ENCODE results near the gene CETN3.

The CETN3 gene

DNA sequence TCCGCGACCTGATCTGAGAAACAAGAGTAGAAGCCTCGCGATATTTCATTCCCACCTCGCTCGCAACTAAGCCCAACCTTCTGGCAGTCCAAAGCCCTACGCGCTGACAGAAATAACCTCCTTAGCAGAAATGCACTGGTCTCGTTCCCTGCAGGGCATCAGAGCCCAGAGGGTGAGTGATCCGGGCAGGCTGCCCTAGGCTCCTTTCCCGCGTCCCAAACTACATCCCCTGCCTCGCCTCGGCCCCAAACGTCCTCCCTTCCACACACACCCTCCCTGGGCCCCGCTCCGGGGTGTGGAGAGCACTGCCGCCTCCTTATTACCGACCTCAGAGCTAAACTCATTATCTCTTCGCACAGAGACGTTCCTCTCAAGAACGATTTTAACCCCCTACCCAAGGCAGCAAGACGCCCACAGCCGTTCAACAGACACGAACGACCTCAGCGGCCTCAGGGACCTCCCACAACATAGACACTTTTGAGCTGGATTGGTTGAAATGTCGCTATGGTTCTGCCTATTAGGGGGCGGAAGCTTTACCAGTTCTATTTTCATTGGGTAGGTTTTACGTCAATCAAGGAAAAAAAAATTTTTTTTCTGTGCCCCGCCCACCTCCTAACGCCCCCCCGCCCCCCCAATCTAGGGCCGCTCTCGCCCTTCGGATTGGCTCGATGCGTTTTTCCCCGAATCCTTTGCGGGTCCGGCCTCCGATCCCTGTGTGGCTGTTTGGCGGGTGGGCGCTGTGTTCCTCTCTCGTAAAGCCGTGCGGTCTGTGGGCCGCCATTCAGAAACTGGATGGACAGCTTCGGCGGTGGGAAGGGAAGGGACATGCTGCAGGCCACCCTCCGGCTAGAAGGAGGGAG, at the start of gene CETN3:
TSS of gene CETN3 (minus strand) at position 439 of the 860 bp plus-strand sequence. CDS start at position 344, 95 bp downstream.
- DNase-seq (ENCODE audit: low read depth, low spot score): peak; percentile 85
- ChIA-PET CTCF (interaction anchor here (0.8 to 1.8 kb wide), 9 partner anchors 8 to 1682 kb away, joined by 3 to 8 read pairs (median 4); no protein-coding TSS in a partner anchor), POLR2A (interaction anchor here (0.6 to 1.6 kb wide), 7 partner anchors 9 to 1724 kb away, joined by 3 to 7 read pairs (median 4); partner anchors contain the start of genes MBLAC2 and POLR3G)
- TF ChIP-seq, protein P1, sequence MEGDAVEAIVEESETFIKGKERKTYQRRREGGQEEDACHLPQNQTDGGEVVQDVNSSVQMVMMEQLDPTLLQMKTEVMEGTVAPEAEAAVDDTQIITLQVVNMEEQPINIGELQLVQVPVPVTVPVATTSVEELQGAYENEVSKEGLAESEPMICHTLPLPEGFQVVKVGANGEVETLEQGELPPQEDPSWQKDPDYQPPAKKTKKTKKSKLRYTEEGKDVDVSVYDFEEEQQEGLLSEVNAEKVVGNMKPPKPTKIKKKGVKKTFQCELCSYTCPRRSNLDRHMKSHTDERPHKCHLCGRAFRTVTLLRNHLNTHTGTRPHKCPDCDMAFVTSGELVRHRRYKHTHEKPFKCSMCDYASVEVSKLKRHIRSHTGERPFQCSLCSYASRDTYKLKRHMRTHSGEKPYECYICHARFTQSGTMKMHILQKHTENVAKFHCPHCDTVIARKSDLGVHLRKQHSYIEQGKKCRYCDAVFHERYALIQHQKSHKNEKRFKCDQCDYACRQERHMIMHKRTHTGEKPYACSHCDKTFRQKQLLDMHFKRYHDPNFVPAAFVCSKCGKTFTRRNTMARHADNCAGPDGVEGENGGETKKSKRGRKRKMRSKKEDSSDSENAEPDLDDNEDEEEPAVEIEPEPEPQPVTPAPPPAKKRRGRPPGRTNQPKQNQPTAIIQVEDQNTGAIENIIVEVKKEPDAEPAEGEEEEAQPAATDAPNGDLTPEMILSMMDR (IDR thresholded peaks at IDR 0.05; ENCODE audit: insufficient read depth, low read length, missing control alignments): no peak
- H3K4me3 ChIP-seq (ENCODE audit: low read depth, low read length): peak within 1 kb of the TSS; percentile 82

DNA sequence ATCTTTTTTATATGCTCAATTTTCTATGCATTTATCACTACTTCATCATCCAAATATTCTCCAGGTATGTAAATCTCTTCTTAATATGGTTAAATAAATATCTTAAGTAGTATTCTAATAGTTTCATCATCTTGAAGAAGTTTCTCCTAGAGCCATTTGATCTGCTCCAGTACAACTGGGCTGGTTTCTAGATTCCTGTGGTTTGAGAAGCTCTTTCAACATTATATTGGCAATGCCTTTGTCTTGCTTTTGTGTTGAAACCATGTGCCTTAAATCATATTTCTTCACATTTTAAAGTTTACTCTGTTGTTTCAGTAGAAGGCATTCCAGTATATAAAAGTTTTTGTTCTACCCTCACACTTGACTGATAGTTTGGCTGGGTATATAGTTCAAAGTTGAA, 37.4 kb upstream of the CETN3 start:
- DNase-seq (ENCODE audit: low read depth, low spot score): peak; percentile 23
- CTCF ChIA-PET: interaction anchor here (1.2 kb wide), 1 partner anchor 83 kb away, joined by 5 read pairs; no protein-coding TSS in a partner anchor
- no peak overlapping the region for H3K4me3 ChIP-seq (ENCODE audit: low read depth, low read length)
- POLR2A ChIA-PET: no interaction called here
- TF ChIP-seq, protein P1 (IDR thresholded peaks at IDR 0.05; ENCODE audit: insufficient read depth, low read length, missing control alignments): no peak

- DNase-seq (ENCODE audit: low read depth, low spot score): no peak
- ChIA-PET CTCF (interaction anchor here (1.0 to 8.3 kb wide), 12 partner anchors 9 to 344 kb away, joined by 3 to 112 read pairs (median 4); partner anchors contain the start of genes CETN3 and LYSMD3), POLR2A (interaction anchor here (1.2 kb wide), 1 partner anchor 164 kb away, joined by 3 read pairs; no protein-coding TSS in a partner anchor)
- TF ChIP-seq, protein P1 (IDR thresholded peaks at IDR 0.05; ENCODE audit: insufficient read depth, low read length, missing control alignments): no peak
- no peak overlapping the region for H3K4me3 ChIP-seq (ENCODE audit: low read depth, low read length)
Measured at GRCh38 chr5:90440644-90441043, 31.1 kb upstream of the CETN3 start.

GRCh38 chr5:90438100-90438499, 28.5 kb upstream of the CETN3 start:
- CTCF ChIA-PET: interaction anchor here (0.9 to 8.3 kb wide), 10 partner anchors 9 to 346 kb away, joined by 3 to 112 read pairs (median 6); partner anchors contain the start of genes CETN3 and LYSMD3
- H3K4me3 ChIP-seq (ENCODE audit: low read depth, low read length): no peak overlapping the region
- TF ChIP-seq, protein P1 (IDR thresholded peaks at IDR 0.05; ENCODE audit: insufficient read depth, low read length, missing control alignments): no peak
- POLR2A ChIA-PET: no interaction called here
- DNase-seq (ENCODE audit: low read depth, low spot score): no peak

- TF ChIP-seq, protein P1 (IDR thresholded peaks at IDR 0.05; ENCODE audit: insufficient read depth, low read length, missing control alignments): no peak
- CTCF ChIA-PET: interaction anchor here (0.9 to 8.3 kb wide), 9 partner anchors 8 to 346 kb away, joined by 3 to 112 read pairs (median 6); partner anchors contain the start of genes CETN3 and LYSMD3
- no peak for DNase-seq (ENCODE audit: low read depth, low spot score)
- POLR2A ChIA-PET: no interaction called here
- H3K4me3 ChIP-seq (ENCODE audit: low read depth, low read length): no peak overlapping the region
Measured at GRCh38 chr5:90437663-90438062, 28.1 kb upstream of the CETN3 start.
